GM21528 (cell line): ENCODE measurements around the gene GDF15.
A peak's percentile ranks its signal among the peaks of the same experiment; 100 is the strongest.

Experiments
- ATAC-seq: cut with Tn5 transposase; IDR thresholded peaks from one replicate; pipeline ENCODE4 v1.9.1; 2021; ENCODE audit warnings: mild to moderate bottlenecking, moderate library complexity; ENCODE audit not compliant: unreplicated experiment, low FRiP score

The GDF15 gene

DNA sequence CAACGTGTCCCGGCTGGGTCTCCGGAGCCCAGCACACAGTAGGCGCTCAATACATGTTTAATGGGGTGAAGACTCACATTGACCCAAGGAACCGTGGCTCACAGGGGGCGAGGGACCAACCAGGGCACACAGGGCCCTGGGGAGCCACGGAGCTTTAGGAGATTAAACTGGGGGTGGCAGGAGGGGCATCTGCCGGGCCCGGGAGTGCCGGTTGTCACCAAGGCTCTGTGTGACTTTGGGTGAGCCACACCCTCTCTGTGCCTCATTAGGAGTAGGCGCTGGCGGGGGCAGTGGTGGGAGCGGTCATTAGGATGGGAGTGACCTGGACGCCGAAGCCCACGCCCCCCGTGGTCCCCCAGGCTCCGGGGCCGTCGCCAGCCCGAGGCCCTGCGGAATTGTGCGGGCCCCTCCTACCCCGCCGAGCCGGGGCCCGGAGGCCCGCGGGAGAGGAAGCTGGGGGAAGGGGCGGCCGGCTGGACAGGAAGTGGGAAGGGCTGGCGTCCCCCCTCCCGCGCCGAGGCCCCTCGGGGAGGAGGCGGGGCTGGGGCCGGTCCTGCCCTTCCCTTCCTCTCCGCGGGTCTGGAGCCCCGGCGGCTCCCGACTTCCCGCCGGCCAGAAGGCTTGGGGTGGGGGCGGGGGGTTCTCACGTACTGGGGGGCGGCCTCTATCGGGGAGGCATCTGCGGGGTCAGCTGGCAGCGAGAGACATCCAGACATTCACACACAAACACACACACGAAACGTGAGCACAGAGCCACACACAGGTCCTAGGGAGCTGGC, 31.5 kb downstream of the GDF15 start:
- ATAC-seq: no peak

DNA sequence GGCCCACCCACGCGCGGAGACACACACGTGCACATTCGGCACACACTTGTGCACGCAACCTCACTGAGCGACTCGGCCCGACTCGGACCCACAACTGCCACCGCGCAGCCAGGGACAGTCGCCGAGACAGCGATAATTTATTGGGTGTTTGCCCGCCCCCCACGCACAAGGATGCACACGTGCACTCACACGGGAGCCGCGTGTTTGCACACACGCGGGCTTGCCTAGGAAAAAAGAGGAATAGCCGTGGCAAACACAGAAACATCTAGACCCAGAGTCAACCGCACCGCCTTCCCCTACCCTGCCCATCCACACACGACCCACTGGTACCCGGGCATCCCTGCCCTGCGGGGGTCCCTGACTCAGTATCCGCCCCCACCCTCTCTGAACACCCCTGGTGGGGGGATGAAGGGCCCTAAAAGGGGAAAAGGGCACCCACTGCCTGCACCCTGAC, 32.1 kb downstream of the GDF15 start:
- no peak for ATAC-seq

DNA sequence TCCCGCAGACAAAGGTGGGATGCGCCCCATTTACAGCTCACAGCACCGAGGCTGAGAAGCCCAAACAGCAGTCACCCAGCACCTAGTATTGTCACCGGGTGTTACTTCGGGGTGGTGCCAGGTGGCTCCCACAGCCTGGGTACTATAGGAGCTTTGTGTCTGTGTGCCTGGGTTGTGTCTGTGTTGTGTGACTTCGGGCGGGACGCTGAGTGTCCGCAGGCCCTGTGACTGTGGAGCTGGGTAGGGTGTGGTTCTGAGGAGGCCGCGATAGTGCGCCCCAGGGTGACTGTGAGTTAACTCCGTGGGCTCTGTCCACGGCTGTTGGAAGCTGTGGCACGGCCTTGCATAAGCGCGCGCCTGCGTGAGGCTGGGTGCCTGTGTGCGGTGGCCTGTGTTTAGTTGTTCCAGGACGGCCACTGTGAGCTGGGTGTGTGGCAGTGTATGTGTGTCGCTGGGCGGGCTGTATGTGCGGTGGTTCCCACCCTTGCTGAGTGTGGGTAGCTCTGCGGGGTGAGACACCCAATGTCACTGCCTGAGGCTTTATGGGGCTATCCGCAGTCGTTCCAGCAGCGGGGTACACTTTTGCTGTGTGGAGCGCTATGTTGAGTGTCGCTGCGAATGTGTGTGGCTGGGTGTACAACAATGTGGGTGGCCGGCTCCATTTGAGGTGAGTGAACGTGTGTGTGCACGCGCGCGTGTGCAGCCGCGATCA, 32.7 kb downstream of the GDF15 start:
- ATAC-seq: no peak

DNA sequence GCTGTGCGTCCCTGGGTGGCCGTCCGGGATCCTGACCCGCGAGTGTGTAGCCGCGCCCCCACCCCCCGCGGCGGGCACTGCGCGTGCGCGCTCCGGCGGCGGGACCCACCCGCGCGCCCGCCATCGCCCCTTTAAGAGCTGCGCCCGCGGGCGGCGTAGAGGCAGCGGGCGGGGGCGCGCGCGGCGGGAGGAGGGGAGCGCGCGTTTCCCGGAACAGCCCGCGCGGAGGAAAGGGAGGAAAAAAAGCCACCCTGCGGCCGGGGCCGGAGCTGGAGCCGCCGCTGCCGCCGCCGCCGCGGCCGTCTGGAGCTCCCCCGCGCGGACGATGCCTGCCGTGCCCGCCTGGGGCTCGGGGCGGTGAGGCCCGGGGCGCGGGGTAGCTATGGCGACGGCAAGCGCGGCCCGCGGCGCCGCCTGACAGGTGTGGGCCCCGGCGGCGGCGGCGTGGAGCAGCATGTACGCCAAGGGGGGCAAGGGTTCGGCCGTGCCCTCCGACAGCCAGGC, 33.3 kb downstream of the GDF15 start, which contains the start of gene SSBP4:
Gene SSBP4 (plus strand): TSS at position 204 of the 504 bp plus-strand sequence. CDS start 251 bp downstream, at position 455.
- ATAC-seq: peak; percentile 37

DNA sequence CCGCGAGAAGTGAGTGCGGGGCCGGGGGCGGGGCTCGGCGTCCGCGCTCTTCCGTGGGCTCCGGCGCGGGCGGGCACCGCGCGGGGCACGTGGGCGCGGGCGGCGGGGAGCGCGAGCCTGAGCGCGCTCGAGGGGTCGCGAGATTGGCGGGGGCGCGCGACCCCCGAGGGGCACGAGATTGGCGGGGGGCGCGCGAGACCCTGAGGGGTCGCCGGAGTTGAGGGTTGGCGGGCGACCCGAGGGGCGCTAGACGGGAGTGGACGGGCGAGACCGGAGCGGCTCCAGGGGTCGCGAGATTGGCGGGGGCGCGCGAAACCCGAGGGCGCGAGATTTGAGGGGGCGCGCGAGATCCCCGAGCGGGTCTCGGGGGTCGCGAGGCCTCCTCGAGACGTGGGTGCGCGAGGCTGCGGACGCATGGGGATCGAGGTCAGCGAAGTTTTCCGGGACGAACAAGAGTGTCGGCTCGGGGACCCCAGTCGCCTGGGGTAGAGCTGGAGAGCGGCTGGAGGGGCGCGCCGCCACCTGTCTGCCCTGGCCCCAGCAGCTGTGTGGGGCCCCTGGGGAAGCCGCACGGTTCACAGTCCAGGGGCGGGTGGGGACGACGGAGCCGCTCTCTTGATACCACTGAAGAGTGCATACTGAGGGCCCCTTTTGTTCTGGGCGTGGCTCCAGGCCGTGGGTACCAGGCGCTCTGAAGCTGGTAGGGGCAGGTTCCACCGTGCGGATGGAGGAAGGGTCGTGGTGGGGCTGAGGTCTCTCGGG, 33.9 kb downstream of the GDF15 start:
- ATAC-seq: peak; percentile 12

DNA sequence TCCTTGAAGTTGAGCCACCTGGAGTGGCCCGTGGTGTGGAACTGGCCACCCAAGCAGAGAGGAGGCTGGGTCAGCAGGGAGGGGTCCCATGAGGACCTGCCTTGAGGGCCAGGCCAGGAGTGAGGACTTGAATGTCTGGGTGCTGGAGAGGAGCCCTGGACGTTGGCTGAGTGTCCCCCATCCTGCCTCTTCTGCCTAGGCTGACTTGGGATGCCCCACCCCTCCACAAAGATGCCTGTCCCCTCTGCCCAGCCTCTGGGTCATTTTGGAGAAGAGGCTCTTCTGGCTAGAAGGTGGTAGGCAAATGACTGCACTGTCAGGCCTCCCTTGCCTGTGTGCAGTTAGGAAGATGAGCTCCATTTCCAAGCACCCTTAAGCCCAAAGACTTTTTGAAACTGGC, 35.0 kb downstream of the GDF15 start:
- ATAC-seq: no peak

DNA sequence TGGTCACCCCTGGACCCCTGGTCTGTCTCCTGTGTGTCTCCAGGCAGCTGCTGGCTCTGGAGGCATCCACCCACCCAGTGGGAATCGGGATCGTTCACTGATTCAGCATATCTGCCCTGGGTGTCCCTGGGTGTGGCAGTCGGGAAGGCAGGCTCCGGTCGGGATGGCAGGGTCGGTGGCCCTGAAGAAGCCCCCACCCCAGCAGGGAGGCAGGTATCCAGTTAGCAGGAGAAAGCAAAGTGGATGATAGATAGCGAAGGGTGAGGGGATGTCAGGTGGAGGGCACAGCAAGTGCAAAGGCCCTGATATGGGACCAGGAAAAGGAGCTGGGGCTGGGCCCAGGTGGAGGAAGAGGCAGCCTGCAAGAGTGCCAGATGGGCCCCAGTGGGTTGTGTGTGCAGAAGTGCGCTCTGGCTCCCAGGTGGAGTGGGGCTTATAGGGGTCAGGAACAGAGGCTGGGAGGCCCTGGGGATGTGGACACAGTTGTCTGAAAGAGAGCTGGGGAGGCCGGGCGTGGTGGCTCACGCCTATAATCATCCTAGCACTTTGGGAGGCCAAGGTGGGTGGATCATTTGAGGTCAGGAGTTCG, 35.5 kb downstream of the GDF15 start:
- ATAC-seq: no peak

DNA sequence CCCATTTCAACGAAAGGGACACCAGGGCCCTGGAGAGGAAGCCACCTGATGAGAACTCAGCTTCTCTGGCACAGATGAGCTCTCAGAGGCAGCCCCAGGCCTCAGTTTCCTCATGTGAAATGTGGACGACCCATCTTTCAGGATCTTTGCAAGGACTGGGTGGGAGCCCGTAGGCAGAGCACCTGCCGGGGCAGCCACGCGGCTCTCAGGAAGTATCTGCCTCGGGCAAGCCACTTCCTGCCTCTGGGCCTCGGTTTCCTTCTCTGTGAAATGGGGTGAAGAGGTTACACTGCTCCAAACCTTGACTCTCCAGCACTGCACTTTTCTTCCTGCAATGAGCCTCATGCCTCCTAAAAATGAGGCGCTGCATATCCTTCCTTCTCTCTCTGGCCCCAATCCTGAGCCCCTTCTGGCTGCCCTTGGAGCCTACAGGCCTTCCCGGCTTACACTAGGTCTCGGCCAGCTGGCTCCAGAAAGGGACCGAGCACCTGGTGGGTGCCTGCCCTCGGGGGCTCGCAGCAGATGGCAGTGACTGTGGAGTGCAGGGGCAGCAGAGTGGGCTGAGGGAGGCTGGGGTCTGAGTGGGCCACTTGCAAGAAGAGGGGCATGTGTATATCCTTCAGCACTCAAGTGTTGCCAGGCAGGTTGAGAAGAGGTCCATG, 36.7 kb downstream of the GDF15 start:
- ATAC-seq: no peak

DNA sequence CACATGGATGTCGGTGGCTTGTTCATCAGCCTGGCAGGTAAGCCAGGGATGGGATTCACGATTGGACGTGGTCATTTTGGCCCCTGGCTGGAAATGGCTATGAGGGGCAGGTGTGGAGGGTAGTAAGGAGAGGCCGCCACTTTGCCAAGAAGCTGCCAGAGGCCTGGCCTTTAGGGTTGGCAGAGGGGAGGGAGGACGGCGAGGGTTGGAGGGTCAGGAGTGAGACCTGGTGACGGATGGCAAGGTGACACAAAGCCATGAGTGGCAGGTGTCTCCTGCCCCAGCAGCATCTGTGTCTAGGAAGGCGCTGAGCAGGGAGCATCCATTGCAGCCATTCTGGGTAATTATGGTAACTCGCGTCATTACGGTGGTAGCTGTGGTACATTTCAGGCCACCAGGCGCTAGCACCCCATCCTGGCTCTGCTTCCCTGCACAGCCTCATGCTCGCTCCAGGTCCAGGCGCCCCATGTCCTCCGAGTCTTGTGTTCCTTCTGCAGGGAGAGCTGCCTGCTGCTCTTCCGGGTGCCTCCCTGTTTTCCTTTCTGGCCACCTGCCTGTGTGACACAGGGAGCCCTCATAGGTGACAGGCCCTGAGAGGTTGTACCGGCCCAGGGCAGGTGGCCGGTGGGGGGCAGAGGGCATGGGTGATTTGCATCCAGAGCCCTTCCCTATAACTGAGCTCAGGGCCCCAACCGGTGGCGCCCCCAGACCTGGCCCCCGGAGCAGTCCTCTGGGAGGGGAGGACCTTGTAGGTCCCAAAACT, 37.5 kb downstream of the GDF15 start:
- ATAC-seq: no peak

DNA sequence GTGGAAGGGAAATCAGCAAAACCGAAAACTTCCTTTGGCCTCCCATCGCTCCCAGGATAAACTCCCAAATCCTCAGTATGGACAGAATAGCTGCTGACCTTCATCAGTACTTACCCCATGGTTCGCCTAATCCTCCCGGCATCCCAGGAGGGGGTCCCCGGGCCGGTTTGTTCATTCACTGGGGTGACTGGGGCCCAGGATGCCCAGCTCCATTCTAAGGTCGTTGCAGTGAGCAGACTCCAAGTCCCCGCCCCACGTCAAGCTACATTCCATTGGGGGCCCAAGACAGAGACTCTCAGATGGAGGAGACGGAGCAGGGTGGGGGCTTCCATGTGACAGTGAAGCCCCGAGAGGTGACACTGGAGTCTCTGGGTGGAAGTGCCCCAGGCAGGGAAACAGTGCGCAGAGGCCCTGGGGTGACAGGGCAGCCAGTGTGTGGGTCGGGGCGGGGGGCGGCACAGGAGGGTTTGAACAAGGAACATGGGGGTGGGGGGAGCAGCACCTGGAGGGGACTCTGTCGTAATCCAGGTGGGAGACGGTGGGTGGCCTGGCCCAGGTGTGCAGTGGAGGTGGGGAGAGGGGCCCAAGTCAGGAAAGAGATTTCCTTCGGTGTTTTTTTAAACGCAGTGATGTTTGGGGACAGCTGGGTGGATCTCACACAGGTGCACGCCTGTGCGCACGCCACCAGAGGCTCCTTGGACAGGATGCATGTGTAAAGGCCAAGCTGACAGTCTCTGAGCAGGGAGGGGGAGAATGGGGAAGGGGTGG, 38.3 kb downstream of the GDF15 start:
- no peak for ATAC-seq

DNA sequence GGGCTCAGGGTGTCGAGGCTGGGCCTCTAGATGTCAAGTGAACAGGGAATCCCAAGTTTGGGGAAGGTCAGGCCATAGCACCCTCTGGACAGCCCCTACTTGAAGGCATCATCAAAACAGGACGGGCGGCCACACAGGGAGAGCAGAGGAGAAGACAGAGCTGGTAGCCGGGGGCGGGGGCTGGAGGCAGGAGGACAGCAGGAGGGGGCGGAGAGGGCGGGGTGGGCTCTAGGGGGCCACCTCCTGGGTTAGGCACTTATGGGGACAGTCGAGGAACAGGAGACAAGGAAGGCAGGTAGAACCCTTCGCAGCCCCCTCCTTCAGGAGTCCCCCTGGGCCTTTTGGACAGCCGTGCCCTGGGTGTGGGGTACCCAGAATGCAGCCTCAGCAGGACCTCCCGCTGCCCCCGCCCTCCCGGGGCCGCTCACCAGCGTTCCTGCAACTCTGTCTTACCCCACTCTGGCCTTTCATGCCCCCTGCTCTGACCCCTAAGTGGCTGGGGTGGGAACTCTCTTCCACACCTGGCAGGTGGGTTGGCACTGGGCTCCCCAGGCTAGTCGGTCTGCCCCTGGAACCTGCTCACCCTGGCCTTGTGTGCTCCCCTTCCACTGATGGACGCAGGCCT, 39.0 kb downstream of the GDF15 start:
- ATAC-seq: no peak

DNA sequence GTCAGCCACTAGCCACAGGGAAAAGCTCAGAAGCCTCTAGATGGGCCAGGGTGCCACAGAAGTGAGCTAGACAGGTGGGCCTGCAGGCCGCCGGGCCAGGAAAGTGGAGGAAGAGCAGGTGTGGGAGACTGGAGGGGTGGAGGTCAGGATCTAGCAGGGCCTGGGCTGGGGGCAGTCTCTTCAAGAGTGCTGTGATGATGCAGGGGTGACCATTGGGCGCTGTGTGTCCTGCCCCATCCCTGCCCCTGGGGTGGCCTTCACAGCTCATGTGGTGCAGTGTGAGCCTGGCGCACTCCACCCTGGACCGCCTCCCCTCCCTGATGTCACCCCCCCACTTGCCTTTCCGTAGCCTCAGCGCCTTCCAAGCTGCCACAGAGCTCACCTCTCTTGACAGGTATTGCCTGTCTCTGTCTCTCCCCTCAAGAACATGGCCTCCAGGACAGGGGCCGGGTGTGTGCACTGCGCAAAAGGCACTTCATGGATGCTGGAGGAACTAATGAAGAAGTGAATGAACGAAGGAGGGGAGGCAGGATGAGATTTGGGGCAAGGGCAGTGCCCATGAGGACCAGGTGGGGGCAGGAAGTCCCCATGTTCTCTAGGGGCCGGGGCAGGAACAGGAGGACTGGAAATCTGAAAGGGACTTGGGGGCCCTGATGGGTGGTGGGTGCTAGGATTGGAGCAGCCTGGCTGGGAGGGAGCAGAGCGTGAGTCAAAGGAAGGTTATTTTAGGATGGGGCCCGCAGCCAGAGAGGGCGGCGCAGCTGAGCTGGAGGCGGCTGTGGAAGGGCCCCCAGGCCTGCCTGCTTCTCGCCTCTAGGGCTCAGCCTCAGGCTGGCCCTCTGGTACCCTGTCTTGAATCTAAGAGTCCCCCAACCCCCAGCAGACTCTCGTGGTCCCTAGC, 39.8 kb downstream of the GDF15 start:
- ATAC-seq: no peak

DNA sequence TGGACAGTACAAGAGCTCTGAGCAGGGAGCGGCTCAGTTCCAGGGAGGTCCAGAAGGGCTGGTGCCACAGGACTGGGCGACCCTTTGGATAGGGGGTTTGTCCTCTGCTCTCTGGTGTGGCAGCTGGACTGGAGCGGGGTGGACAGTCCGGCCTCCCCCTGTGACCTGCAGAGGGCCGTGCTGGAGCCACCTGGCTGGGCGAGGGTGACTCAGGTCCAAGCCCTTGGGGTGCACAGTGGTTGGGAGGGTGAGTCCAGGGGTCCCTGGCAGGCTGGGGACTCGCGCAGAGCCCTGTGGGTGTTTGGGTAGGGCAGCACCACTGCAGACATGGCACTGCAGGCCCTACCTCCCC, 40.4 kb downstream of the GDF15 start:
- ATAC-seq: no peak

DNA sequence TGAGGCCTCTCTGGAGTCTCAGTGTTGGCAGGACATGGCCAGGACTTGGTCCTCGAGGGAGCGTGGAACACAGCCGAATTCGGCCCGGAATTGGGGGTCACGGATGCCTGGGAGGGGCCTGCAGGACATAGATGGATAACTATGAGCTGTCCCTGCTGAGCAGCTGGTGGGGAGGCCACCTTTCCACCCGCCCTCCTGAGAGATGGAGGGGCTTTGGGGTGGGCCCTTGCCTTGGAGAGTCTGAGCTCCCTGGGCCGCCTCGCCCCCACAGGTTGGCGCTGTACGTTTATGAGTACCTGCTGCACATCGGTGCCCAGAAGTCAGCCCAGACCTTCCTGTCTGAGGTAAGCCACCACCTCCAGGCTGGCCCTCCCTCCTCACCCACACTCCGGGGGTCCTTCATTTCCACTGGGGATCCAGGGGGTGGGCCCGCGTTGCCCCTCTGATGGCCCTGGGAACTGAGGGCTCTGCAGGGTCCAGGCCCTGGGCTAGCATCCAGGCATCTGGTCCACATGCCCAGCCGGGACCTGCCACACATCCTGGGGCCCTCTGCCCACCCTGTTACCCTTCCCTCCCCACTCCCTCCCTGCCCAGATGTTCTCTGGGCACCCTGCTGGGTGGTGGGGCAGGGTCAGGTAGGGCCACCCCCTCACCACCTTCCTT, 41.3 kb downstream of the GDF15 start:
- ATAC-seq: no peak

DNA sequence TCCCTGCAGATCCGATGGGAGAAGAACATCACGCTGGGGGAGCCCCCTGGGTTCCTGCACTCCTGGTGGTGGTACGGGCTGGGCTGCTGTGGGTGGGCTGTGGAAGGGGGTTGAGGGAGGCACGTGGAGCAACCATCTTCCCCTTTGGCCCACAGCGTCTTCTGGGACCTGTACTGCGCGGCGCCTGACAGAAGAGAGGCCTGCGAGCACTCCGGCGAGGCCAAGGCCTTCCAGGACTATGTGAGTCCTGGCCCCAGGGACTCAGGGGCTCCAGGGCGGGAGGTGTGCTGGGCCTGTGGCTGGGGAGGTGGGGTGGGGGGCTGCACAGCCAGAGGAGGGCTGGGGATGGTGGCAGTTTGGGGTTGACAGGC, 41.8 kb downstream of the GDF15 start:
- ATAC-seq: no peak

DNA sequence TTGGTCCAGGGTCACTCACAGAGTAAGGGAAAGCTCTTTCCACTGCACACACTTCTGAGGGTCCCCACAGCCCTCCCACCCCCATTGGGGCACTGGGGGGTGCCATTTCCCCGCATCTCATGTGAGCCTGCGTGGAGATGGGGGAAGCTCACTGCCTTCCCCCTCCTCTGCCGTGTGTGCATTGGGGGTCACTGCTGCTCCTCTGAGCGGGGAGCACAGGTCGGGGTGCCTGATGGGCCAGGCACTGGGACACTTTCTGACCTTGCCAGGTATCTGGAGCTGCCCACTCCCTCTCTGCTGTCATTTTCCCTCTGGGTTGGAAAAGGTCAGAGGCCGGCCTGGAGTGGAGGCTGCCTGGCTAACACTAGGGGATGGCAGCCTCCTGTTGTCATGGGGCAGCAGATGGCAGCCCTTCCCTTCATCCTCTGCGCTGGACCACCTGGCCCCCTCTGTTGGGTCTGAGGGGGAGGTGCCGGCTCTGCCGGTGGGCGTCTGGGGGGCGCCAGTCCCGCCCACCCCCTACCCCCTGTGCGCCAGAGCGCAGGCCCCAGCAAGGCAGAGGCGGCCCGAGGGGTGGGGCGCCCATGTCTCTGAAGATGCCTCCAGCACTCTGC, 42.3 kb downstream of the GDF15 start:
- ATAC-seq: no peak
